Stimulated activated CD4-positive, alpha-beta T cell treated with anti-CD3 and anti-CD28 coated beads, Interleukin-4, amount 100 ng/mL, for 1 hour (primary cell): ENCODE measurements around the gene CCND3.

Experiments used
- DNase-seq: peaks from one replicate; pipeline ENCODE4 v3.0.0-alpha.2; 2020

The CCND3 gene

DNA sequence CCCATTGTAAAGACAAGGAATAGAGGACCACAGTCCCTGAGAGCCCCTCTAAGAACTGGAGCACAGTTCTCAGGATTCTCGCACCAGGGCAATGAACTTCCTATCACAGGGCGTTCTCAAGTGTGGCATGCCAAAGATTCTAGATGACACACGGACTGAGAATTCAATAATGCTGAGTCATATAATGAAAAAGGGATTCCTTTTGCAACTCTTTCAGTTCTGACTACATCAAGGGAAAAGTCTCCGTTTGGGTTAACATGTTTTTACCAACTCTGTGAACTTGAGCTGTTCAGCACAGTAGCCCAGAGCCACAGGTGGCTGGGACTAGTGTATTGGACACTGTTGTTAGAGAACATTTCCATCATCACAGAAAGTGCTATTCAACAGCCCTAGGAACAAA is 24.1 kb downstream of the CCND3 start:
- DNase-seq = no peak

DNA sequence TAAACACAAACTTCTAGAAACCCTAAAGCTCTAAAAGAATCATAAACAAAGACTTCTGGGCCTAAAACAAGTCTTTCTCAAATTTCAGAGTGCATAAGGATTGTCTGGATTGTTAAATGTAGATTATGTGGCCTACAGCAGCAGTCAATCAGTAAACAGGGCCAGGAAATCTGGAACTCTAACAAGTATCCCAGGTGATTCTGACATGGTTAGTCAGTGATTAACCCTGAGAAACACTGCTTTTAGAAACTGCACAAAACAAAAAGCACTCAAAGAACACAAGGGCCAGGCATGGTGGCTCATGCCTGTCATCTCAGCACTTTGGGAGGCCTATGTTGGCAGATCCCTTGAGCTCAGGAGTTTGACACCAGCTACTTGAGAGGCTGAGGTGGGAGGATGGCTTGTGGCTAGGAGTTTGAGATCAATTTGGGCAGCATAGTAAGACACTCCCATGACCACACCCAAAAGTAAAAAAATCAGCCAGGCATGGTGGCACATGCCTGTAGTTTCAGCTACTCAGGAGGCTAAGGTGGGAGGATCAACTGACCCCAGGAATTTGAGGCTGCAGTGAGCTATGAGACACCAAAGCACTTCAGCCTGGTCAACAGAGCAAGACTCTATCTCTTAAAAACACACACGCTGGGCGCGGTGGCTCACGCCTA is 26.6 kb downstream of the CCND3 start:
- DNase-seq = no peak

DNA sequence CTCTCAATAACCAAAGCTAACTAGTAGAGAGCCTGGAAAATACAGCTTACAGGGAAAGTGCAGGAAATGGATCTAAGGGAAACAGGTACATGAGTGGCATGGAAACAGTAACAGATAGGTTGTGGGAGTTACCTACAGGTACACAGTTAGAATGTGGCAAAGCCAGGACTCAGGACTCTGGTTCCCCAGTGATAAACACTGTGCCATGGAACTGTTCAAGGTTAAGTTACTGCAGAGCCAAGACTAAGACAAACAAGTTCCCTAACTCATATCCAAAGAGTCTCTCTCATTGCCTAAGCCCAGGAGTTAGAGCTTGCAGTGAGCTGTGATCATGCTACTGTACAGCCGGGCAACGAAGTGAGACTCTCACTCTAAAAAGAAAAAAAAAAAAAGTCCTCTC is 27.3 kb downstream of the CCND3 start:
- no peak for DNase-seq

DNA sequence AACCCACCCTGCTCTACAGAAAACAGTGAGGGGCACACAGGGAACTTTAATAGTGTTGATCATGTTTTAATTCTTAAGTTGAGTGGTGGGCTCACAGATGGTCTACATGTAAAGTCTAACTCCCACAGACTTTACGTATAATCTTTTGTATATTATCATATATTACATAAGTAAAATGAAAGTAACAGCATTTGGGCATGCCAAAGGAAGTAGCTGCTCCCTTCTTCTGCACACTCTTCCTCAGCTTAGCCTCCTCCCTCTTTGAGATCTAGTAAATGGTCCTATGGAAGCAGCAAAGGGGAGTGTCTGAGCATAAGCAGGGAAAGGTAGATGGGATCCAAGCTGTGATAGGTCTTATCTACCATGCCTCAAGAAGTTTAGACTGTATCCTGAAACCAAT is 31.9 kb downstream of the CCND3 start:
- DNase-seq = no peak

DNA sequence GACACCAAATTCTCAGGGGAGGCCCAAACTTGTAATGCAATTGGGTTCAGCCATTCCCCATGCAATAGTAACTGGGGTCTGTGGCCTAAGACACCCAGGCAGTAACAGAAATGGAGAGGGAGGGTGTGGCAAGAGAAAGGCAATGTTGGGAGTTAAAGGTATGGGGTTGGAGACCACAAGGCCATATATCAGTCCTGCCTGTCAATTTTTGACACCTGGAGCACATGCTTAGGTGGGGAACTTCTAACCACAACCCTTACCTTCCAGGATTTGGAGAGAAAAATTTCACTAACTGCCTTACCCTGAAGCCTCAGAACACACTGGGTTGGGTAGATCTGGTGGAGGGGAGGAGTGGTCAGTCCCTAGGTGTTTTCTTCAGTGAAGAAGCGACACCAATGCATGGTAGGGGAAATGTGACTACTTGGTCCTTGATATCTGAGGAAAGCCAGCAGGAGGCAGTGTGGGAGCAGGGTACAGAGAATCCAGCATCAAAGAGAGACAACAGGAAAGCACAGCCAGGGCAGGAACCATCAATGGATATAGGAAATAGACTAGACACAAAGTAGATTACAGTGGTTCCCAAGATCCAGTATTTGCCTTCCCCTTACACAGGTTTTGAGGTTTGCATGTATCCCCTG is 39.6 kb downstream of the CCND3 start:
- DNase-seq = peak; percentile 56

DNA sequence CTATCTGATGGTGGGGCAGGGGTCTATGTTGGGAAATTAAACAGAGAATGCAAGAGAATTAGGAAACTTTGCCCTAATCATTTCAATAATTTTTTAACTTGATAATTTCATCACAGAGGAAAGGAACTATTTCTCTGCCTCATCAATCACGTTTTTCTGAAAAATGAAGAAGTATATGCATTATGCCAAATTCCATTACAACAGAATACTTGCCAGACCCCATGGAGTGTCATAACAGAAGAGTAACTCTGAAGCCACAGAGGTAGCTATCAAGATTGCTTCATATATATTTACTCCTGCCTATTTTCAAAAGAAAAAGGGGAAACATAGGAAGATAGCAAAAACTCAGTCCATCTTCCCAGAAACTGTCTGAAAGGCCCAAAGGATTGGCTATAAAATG is 40.7 kb downstream of the CCND3 start:
- DNase-seq = no peak

DNA sequence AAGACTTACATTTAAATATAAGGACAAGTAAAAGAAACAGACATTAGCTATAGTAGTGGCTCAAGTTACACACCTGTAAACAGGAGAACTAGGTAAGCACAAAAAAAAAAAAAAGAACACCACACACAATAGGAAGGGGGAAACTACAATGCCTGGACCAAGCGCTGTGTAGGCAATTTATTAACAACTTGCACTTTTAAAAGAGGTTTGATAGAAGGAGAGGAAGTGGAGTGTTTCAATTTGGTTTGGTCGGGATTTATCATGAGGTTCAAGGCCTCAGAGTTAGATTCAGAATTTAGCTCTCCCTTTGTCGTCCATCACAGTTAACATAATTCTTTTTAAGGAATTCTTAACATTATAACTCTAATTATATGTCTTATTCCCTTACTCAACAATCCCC is 45.3 kb downstream of the CCND3 start:
- DNase-seq = no peak

DNA sequence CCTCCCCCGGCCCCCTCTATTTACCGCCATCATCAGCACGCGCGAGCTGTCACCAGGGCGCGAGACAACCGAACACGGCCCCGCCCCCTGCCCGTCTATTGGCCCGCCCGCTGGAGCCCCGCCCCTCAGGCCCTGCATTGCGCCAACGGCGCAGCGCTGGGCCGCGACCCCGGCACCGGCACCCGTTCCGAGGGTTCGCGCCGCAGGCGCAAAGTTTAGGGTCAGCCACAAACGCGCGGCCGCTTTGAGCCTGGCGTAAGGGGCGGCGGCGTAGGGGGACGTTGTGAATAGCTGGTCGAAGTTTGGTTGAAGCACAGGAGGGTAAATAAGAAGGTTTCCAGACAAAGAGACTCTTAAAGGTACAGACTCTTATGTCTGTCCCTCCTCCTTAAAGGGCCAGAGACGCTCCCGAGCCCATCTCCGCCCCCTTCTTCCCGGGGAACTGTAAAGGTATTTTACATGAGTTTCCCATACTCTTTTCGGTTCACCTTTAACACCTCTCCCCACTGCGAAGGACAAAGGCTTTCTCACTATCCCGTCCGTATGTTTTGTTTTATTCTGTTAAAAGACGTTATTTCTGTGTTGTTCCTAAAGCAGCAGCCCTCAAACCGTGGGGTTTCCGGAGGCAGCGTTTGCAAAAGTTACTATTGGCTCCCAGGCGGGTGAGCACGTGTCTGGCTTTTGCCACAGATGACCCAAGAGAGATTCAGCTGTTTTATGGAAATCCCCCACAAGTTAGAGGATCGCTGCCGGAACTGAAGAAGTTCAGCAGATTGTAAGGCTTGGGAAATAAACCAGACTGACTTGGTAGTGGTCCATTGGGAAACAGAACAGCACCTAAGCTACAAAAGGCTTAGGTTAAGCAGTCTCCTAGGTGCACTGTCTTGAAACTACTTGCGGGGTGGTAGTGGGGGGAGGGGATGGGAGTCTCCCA is 46.0 kb downstream of the CCND3 start, which contains the start of gene USP49:
USP49 (minus strand) TSS at position 76 of the 934 bp plus-strand sequence. CDS start 88,392 bp downstream, outside the sequence.
- peak; percentile 96 for DNase-seq

DNA sequence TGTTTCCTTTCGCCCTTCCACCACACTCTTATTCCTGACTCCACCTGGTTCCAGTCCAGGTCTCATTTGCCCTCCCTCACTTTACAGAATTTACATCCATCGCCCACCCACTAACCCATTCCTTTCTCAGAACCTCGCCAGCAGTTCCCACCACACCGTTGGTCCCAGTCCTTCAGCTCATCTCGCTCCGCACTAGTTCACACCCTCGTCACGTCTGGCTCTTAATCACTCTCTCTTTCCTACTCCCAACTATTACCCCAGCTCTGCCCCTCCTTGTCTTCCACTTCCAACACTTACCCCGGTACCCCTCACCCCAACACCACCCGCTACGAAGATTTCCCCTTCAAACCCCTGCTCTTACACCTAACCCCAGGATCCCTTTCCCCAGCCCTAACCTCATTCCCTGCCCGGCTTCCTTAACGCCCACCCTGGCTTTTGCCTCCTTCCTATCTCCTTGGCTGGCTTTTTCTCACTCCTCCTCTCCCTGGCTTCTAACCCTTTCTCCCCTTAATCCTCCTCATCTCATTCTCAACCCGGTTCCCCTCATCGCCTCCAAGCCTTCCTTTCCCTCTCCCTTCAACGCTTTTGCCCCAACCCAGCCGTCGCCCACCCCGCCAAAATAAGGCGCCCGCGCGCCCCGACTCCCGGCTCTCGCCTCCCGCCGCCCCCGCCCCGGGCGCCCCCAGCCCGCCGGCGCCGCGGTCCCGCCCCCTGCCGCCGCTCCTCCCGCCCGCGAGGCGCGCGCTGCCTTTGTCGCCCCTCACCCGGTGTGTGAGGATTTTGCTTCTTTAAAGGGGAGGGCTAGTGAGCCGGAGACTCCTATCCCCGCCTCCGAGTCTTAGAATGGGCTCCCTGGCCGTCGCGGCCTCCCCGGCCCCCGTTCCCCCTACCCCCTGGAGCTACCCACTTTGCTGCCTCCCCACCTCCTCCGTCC is 47.0 kb downstream of the CCND3 start:
- DNase-seq = peak; percentile 50

DNA sequence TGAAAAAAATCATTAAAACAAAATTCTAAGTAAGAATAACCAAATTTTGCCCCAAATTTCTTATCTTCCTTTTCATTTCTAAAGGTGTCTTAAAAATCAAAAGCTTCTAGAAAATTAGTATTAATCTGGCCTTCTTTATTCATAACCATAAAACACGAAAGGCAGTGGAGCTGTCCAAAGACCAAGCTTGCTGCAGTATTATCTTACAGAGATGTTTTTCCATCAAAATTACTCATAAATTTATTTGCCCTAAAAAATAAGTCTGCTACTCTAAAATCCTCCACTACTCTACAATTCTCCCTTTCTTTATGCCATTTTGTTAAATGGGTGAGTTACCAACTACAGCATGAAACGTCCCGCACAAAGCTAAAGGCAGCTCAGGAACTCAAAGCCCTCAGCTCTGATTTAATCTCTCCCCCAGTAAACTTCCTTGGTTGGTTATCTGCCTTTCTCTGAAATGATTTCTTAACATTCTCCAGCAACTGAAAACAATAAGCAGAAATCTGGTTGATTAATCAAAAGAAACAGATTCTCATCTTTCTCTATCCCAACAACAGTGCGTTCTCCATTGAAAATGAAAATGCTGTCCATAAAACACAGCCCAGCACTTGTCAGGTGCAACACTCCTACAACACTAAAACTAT is 48.6 kb downstream of the CCND3 start:
- DNase-seq = no peak

DNA sequence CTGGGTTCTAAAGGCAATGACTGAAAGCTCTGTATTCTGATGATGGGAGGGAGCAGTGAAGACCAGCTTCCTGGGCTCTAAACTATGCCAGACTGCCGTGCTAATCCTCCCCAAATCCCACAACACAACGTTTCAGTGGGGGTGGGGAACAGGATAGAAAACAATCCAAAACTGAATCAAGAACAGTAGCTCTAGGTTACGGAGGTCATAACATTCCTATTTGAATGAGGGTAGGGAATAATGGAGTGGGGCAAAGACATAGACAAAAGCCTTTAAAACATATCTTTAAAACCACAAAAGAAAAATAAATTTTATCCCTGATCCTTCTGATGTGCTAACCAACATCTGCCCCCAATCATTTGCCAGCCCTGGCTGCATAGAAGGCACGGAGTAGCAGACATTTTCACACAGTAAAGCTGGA is 54.3 kb downstream of the CCND3 start:
- no peak for DNase-seq

DNA sequence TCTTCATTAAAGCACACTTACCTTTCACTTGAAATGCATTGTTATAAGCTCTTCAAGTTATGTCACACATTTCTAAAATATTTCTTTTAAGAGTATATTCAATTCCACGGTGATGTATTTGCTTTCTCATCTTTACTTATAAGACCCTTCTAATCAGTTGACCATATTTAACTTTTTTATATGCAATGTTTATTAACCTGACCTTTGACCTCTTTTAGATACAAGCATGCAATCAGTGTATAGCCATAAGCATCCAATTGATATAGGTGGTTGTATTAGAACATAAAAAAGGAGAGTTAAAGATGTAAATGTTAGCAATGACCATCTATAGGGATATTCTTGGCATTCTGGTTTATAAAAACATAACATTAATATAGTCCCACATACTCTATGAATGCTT is 55.7 kb downstream of the CCND3 start:
- DNase-seq = no peak

DNA sequence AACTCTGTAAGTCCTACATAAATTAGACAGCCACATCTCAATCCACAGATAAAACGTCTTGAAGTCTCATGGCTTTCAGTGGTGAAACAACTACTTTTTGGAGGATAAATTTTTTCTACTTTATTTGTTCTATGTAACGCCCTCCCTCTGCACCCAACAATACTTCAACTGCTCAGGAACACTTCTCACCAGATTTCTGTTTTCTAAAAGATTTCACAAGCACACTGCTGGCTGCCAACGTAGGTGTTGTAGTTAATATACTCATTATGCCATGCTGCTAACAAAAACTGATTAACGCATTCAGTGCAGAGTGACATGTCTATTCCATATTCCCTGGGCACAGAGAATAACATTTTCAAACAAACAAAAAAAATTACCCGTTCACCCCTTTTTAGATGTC is 56.7 kb downstream of the CCND3 start:
- DNase-seq = no peak
